Occipital lobe (tissue), 2 donors: ENCODE measurements around the gene ADRM1. TPM values are rescaled to one million over a fixed set of nuclear protein-coding genes. Genes with fewer than 3 reads are reported as not detected.

ENCODE experiments used
- DNase-seq: peaks from one replicate; lab custom pipeline; 2025; lab: John Stamatoyannopoulos, UW
- total RNA-seq: library from RNA; depleted of rRNA; stranded (reverse); fragments of >200 nt; gene quantifications from one replicate; pipeline ENCODE4 v1.2.3, GENCODE V29; 2014

ADRM1 gene
- total RNA-seq, 1 donor from 2014 or later, result 30.6 TPM

DNA sequence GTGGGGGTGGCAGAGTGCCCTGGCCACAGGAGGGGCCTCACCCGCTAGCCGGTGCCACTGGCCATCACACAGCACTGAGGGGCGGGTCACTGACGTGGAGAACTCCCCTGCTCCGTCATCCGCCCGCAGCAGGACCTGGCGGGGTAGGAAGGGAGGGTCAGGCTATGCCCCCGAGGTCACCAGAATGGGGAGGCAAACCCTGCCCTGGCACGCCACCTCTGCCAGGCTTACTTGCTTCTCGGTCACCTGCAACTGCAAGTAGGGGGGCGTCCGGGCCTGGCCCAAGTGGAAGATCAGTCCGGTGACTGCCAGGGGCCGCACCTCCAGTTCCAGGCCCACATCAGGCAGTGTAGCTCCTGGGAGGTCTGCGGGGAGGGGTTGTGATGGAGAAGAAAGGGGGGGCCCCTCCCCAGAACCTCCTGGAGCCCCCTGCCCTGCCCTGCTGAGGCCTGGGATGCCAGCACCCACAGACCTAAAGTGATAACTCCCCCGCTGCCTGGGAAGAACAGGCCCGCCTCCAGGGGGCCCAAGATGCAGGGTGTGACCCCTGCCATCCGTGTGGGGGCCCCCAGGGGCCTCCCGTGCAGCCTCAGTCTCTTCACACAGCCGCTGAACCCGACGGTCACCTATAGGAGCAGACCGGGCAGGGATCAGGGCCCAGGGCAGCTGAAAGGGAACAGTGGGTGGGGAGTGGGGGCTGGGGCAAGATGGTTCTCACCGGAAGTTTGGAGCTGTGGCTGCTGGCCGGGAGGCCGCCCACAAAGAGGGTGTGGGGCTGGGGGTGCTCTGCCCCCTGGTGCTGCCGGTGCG lies 7.4 kb downstream of the ADRM1 start:
- no peak for DNase-seq

DNA sequence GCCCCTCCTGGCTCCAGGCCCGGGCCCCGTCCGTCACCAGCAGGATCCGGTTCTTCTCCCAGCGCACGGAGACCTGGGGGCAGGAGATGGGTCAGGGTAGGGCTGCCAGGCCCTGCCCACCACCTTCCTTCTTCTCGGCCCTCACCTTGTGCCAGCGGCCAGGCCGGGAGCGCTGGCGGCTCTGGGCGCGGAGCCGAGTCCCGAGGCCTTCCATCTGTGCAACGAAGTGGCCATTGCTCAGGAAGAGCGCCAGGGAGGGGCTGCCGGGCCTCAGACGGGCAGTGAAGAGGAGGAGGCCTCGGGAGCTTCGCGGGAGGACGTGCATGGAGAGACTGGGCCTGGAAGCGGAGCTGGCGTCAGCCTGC lies 7.9 kb downstream of the ADRM1 start:
- no peak for DNase-seq

DNA sequence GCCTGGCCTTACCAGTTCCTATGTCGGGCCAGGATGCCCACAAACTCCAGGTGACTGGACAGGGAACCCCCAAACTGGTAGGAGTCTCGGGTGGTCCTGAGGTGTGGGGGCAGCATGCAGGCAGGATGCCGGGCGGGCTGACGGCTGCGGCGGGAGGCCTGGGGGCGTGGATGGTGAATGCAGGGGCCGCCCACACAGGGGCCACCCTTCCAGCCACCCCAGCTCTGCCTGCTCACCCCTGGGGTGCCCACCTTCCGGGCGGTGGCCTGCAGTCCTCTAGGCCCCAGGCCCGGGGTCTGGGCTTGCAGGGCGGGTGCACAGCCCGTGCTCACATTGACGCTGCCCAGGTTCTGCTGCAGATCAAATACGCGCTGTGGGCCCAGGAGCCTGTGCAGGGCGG lies 8.4 kb downstream of the ADRM1 start:
- no peak for DNase-seq

DNA sequence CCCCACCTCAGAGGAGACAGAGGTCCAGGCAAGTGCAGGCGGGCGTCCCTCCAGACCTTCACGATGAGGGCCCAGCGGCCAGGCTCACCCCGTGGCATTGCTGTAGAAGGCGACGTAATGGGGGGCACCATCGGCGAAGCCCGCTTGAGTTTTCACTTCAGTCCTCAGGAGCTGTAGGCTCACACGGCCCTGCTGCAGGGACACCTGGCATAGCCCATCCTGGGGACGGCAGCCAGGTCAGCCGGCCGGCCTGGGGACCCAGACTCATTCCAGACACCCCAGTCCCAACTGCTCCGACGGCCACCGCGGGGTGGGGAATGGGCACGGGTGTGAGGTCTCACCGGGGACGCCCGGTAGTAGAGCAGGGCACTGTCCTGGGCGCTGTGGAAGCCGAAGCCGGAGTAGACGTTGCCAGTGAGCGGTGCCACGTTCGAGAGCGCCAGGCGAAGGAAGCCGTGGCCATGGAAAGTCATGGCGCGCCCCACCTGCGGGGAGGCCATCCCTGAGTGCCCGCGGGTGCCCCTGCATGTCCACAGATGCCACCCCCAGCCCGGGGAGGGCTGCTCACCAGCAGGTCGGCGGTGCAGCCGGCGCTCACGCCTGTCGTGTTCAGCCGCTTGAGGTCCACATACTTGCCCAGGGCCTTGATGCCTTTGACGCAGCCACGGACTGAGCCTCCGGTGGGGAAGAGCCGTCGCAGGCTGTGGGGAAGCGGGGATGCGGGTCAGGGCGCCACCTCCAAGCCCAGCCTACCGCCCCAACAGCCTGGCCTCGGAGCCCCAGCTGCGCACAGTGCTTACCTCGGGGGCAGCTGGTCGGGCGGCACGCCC lies 9.2 kb downstream of the ADRM1 start:
- DNase-seq, result no peak

DNA sequence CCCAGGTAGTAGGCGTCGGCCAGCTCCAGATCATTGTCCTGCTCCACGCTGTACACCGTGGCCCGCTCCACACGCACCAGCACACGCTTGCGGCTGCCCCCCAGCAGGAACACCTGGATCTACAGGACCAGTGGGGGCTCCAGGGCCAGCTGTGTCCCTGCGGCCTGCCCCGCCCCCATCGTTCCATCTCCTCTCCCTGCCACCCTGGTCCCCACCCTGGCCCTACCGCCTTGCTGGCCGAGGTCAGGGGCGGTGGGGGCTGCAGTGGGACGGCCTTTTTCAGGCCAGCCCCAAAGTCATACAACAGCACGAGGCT lies 9.8 kb downstream of the ADRM1 start:
- DNase-seq, result no peak

DNA sequence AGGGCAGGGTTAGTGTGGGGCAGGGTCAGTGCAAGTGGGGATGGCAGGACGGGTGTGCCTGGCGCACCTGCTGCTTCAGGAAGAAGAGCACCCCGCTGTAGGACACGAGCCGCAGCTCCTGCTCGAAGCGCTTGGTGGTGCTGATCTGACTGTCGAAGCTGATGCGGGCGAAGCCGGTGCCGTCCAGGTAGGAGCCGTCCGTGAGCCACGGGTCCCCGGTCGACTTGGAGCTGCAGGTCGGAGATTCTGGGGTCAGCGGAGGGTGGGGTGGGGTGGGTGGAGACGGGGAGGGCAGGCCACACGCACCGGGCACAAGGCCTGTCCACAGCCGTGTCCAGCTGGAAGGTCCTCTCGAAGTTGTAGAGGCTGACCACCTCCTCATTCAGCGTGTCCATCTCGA lies 10.2 kb downstream of the ADRM1 start:
- no peak for DNase-seq

DNA sequence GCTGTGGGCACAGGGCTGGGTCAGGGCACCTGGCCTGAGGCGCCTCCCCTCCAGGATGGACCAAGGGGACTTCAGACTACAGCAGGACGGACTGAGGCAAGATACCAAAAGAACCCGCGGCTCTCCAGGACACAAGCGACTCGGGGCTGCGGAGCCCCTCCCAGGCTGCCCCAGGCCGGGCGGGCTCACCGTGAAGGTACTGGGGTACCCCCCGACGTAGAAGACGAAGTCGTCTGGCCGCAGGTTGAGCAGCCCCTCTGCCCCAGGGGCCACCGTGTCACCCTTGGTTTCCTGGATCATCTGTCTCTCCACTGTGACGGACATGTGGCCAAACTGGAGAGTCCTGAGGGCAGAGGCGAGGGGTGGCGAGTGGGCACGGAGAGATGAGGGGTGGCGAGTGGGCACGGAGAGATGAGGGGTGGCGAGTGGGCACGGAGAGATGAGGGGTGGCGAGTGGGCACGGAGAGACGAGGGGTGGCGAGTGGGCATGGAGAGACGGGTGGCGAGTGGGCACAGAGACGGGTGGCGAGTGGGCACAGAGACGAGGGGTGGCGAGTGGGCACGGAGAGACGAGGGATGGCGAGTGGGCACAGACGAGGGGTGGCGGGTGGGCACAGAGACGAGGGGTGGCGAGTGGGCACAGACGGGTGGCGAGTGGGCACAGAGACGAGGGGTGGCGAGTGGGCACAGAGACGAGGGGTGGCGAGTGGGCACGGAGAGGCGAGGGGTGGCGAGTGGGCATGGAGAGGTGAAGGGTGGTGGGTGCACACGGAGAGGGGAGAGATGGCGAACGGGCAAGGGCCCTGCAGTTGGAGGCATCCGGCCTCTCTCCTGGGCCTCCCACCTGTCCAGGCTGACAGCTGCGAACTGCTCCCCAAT lies 10.9 kb downstream of the ADRM1 start:
- no peak for DNase-seq

DNA sequence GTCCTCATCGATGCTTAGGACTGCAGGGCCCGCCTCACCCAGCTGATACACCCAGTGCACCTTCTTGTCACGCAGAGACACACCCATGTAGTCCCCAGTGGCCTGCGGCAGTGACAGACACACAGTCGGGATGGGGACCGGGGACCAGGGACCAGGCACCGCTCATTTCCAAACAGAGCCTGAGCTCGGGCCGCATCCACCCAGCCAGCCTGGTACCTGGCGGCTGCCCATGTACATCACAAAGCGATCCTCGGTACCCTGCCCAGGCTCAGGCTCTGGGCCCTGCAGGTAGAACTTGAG lies 11.5 kb downstream of the ADRM1 start:
- no peak for DNase-seq

DNA sequence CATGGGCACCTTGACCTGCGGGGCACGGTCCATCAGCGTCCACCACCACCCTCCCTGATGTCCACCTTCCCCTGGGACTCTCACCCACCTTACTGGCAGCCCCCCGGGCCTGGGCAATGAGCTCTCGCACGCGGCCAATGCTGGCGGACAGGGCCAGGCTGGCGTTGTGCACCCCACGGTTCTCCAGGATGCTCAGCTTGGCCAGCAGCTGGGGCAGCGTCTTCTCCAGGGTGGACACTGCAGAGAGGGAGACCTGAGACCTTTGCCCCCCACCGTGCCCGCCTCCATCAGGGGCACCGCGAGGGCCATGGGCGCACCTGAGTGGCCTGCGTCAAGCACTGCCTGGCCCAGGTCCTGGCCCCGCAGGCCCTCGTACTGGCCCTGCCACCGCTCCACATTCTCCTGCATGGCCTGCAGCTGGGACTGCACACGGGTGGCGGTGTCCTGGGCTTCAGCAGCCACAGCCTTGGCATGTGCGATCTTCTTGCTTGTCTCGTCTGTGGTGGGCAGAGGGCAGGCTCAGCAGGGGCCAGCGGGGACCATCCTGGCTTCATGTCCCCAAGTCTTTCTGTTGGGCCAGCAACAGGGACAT lies 12.0 kb downstream of the ADRM1 start:
- DNase-seq, result no peak

DNA sequence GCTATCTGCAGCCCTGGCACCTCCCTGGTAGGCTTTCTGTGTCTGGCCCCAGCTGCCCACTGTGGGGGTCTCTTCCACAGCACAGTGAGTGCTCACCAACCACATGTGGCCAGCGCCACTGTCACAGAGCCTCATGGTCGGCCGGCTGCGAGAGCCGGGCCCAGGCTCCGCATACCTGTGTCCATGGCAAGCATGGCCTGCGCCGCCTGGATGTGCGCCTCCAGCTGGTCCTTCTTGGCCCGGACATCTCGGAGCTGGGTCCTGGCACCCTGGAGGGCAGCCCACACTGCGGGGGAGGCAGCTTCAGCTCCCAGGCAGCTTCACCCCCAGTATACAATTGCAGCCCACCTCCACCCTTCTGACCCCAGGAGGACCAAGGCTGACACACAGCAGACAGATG lies 13.0 kb downstream of the ADRM1 start:
- DNase-seq, result no peak

DNA sequence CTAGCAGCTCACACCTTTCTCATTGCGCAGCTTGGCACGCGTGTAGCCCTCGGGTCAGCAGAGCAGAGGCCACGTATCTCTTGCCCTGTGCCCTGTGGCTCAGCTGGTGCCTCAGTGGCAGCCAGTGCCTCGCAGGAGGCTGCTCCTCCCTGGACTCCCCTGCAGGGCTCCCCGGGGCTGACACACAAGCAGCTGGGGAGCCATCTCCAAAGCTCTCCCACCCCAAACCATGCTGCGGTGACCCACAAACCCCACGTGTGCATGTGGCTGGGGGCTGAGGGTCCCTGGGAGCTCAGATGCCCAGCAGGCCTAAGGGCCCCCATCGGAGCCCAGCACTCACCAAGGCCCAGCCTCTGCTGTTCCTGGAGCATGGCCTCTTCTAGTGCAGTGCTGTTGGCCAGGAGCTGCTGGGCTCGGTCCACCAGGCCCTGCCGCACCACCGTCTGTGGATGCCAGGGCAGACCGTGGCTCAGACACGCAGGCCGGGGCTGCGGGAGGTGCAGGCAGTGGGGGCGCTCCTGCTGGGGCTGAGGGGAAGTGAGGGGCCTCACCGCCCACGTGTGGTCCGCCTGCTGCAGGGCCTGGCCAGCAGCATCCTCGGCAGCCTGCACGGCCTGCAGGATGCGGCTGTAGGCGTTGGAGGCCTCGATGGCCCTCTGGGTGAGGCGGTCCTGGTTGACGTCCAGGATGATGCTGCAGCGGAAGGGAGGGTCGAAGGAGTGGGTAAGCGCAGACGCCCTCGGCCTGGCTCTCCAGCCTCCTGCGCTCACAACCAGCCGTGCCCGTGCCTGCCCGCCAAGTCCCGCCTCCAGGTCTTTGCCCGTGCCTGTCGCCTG lies 13.8 kb downstream of the ADRM1 start:
- DNase-seq, result no peak

DNA sequence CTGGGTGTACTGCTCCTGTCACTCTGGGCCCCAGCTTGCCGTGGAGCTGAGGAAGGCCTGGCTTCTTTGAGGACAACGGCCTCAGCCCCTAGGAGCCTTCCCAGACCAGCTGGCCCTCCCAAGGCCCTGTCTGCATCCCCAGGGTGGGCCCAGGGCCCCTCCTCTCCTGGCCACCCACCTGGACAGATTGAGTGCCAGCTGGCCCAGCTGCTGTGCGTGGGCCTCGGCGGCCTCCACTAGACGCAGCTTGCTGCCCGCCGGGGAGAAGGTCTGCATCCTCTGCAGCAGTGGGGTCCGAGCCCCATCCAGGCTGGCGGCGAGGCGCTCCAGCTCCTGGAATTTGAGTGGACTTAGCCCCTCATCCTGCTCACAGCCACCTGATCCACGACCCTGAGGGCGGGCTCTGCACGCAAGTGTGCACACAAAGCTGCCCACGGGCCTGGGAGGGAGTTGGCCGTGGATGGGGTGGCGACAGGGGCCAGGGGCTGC lies 14.4 kb downstream of the ADRM1 start:
- DNase-seq, result no peak

DNA sequence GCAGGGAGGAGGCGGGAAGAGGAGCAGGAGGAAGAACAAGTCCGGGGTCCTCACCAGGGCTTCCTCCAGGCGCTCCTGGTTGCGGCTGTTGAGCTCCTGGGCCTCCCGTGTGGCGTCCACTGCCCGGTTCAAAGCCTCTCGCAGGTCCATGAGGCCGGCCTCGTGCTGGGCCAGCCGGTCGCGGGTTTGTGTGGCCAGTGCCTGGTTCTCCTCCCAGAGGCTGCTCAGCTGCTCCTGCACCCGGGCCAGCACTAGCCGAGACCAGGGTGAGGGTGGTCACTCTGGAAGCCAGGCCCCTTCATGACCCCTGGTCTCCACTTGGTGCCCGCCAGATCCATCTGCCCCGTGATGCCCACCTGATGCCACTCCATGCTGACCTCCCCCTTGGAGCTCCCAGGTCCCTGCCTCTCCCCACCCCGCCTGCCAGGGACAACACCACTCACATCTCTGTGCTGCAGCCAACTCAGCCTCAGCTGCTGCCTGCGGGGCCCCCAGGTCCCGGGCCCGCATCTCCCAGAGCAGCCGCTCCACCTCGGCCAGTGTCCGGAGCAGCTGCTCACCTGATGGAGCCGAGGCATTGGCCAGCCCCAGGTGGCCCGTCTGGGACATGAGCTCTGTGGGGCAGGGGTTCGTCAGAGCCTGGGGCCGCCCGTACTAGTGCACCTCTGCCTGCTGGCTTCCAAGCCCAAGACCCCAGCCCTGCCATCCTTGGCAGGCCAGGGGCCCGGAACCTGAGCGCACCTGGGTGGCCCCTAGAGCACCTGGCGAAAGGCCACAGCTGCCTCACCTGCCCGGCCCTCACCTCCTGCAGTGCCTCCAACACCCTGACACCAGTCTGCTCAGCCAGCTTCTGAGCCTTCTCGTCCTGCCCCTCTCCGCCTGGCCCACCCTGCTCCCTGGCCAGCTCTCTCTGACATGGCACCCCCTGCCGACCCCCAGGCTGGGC lies 15.9 kb downstream of the ADRM1 start:
- no peak for DNase-seq

DNA sequence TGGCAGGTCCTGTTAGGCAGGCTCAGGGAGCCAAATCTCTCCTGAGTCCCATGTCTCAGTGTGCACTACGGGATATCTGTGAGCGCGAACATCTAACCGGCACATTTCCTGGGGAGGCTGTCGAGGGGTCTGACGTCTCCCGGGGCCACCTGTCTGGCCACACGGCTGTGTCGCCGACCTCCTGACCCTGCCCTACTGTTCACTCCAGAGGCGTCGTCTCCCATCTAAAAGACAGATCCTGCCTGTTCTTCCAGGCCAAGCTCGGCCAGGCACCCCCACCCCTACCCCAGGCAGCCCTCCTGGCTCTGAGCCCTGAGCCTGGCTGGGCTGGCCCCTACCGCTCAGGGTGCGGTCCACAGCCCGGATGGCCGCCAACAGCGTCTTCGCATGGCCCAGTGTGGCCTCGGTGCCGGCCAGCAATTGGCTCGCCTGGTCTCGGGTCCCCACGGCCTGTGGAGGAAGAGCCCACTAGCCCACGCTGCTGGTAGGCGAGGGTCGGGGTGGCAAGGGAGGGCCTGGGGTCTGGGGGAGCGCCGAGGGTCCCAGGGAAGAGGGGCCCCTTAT lies 16.6 kb downstream of the ADRM1 start:
- no peak for DNase-seq

DNA sequence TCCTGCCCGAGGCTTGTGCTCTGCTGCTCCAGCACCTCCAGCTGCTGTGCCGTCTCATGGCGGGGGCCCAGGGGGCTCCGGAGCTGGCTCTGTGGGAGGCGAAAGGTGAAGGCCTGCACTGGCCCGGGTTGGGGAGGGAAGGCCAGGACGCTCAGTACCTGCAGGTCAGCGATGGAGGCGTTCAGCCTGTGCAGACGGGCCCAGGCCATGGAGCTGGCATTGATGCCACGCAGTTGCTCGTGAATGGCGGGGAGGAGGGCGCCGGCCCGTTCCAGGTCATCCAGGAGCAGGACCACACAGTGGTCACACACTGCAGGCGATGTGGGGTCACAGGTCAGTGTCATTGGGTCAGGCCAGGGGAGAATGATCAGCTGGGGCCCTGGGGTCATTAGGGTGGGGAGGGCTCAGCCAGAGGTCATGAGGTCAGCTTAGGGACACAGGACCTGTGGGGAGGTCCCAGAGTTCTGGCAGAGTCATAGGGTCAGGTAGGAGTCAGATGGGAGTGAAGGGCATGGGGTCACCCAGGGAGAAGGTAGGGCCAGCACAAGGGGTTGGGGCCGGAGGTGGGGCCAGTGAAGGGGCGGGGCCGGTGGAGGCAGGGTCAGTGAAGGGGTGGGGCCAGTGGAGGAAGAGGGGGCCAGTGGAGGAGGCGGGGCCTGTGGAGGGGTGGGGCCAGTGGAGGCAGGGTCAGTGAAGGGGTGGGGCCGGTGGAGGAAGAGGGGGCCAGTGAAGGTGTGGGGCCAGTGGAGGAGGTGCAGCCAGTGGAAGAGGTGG lies 18.0 kb downstream of the ADRM1 start:
- no peak for DNase-seq

DNA sequence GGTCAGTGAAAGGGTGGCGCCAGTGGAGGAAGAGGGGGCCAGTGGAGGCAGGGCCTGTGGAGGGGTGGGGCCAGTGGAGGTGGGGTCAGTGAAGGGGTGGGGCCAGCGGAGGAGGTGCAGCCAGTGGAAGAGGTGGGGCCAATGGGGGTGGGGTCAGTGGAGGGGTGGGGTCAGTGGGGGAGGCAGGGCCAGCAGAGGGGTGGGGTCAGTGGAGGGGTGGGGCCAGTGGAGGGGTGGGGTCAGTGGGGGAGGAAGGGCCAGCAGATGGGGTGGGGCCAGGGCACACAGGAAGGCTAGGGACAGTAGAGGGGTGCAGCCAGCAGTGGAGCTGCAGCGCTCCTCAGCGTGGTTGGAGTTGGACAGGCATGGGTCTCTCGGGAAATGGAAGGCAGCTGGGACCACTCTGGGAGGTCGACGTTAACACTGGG lies 18.7 kb downstream of the ADRM1 start:
- DNase-seq, result no peak

DNA sequence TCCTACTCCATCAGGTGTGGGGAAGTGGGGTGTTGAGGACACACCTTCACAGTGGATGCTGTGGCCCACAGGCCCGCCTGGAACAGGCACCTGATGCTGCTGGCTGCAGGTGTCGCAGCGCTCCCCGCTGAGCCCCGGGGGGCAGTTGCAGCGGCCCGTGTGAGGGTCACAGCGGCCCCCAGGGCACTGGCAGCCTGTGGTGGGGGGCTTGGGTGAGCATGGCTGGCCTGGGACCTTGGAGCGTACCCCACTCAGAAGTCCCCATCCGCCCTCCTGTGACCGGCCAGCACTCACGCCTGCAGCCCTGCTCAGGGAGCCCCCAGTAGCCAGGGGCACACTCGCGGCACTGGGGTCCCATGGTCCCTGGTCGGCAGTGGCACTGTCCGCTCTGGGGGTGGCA lies 19.2 kb downstream of the ADRM1 start:
- no peak for DNase-seq

DNA sequence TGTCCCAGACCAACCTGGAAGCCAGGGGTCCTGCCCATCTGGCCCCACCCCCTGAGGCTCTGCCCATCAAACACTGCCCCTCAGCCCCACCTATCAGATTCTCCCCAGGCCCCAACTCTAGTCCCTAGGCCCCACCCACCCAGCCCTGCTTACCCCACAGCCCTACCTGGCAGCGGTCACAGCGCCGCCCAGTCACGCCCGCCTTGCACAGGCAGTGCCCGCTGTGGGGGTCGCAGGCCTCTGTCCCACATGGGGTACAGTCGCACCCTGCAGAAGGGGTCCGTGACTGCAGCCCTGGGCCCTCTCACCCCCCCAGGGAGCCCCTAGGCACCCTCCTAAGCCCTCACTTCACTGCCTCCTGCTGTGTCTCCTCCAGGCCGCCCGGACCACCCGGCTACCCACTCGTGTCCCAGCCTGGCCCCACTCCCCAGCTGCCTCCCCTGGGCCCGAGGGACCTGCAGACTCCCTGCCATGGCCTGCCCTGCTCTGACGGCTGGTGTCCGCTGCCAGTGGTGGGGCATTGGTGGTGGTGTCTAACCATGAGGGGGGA lies 19.8 kb downstream of the ADRM1 start:
- DNase-seq, result no peak
